H54 (cell line): ENCODE data around the gene CENPX.

Experiments
- DNase-seq: peaks from one replicate; pipeline ENCODE4 v3.0.0; 2011; ENCODE audit warnings: low spot score, mixed read lengths; ENCODE audit not compliant: insufficient read length
- FAIRE-seq: peaks from 3 replicates; lab custom pipeline; 2011; peaks lifted over from hg19 to GRCh38; lab: Jason Lieb, UNC
- POLR2A ChIP-seq: IDR thresholded peaks from 2 replicates; pipeline ENCODE4 v1.6.1; 2011; ENCODE audit warnings: low read depth, mild to moderate bottlenecking, low read length

The CENPX gene

GRCh38 chr17:82030470-82031302, 8.0 kb upstream of the CENPX start:
- FAIRE-seq (no peak), DNase-seq (no peak)
- TF ChIP-seq POLR2A = no peak

- FAIRE-seq (no peak), DNase-seq (no peak)
- no peak for TF ChIP-seq POLR2A
Measured at GRCh38 chr17:82029990-82030469, 7.4 kb upstream of the CENPX start.

- DNase-seq (no peak), FAIRE-seq (no peak)
- TF ChIP-seq POLR2A = no peak
Measured at GRCh38 chr17:82029391-82029790, 6.7 kb upstream of the CENPX start.

- no peak for TF ChIP-seq POLR2A
- DNase-seq (no peak), FAIRE-seq (no peak)
Measured at GRCh38 chr17:82028966-82029365, 6.3 kb upstream of the CENPX start.

- no peak for TF ChIP-seq POLR2A
- no peak for FAIRE-seq
- no peak for DNase-seq
Measured at GRCh38 chr17:82028246-82028645, 5.6 kb upstream of the CENPX start.

GRCh38 chr17:82025401-82026107, 2.9 kb upstream of the CENPX start:
- FAIRE-seq = no peak
- no peak for DNase-seq

GRCh38 chr17:82024859-82025258, 2.2 kb upstream of the CENPX start:
- no peak for TF ChIP-seq POLR2A
- no peak for DNase-seq
- FAIRE-seq = no peak

More at GRCh38 chr17:82025401-82026107, 2.9 kb upstream of the CENPX start:
- TF ChIP-seq POLR2A = no peak

- no peak for TF ChIP-seq POLR2A
- peak; percentile 57 for DNase-seq
- no peak for FAIRE-seq
Measured at GRCh38 chr17:82023447-82024241, 966 bp upstream of the CENPX start.

- FAIRE-seq = no peak
- TF ChIP-seq POLR2A = no peak
- DNase-seq = peak; percentile 98
Measured at GRCh38 chr17:82022981-82023446, 336 bp upstream of the CENPX start, which contains the start of gene LRRC45. TSS of gene LRRC45 (plus strand) at chr17:82023305. CDS start at chr17:82023644, 339 bp downstream.

GRCh38 chr17:82021900-82022309, 773 bp downstream of the CENPX start:
- DNase-seq (no peak), FAIRE-seq (no peak)
- TF ChIP-seq POLR2A = no peak

- DNase-seq (peak; percentile 79), FAIRE-seq (no peak)
- TF ChIP-seq POLR2A = no peak
Measured at GRCh38 chr17:82021107-82021899, 1.4 kb downstream of the CENPX start.

- DNase-seq (no peak), FAIRE-seq (no peak)
- no peak for TF ChIP-seq POLR2A
Measured at GRCh38 chr17:82020572-82021106, 2.0 kb downstream of the CENPX start.
